Measurements from ENCODE around the gene SERPINA12. TPM values are rescaled to one million over a fixed set of nuclear protein-coding genes. Genes with fewer than 3 reads are reported as not detected.
A peak's percentile ranks its signal among the peaks of the same experiment; 100 is the strongest.
"Not testable (repeated sequence)": the region's sequence is repeated elsewhere in the genome, so short reads cannot be mapped to it uniquely, and the experiment has no call there.

The SERPINA12 gene
- total RNA-seq, 1 donor from 2014 or later: 0.35 TPM

GRCh38 chr14:94498215-94498614 is 11.1 kb downstream of the SERPINA12 start:
- no peak for DNase-seq (ENCODE audit: low spot score)
- ATAC-seq: no peak

GRCh38 chr14:94494085-94494484 is 15.2 kb downstream of the SERPINA12 start:
- DNase-seq (ENCODE audit: low spot score) (no peak), ATAC-seq (no peak)

- DNase-seq (ENCODE audit: low spot score) (no peak), ATAC-seq (no peak)
These were observed 17.8 kb downstream of the SERPINA12 start for GRCh38 chr14:94491511-94491910.

GRCh38 chr14:94489336-94489735 is 19.9 kb downstream of the SERPINA12 start:
- DNase-seq (ENCODE audit: low spot score) (no peak), ATAC-seq (no peak)

- ATAC-seq: no peak
- no peak for DNase-seq (ENCODE audit: low spot score)
These were observed 22.4 kb downstream of the SERPINA12 start for GRCh38 chr14:94486883-94487282.

GRCh38 chr14:94485944-94486841 is 23.1 kb downstream of the SERPINA12 start:
- ATAC-seq: peak; percentile 93
- DNase-seq (ENCODE audit: low spot score): peak; percentile 73

- ATAC-seq (no peak), DNase-seq (ENCODE audit: low spot score) (no peak)
These were observed 24.8 kb downstream of the SERPINA12 start for GRCh38 chr14:94484481-94484880.

GRCh38 chr14:94483729-94484275 is 25.5 kb downstream of the SERPINA12 start:
- DNase-seq (ENCODE audit: low spot score) (no peak), ATAC-seq (no peak)

GRCh38 chr14:94483071-94483451 is 26.2 kb downstream of the SERPINA12 start:
- DNase-seq (ENCODE audit: low spot score) (no peak), ATAC-seq (no peak)

GRCh38 chr14:94482132-94483070 is 26.9 kb downstream of the SERPINA12 start:
- ATAC-seq; DNase-seq (ENCODE audit: low spot score): not testable (repeated sequence)

GRCh38 chr14:94481468-94482131 is 27.7 kb downstream of the SERPINA12 start:
- ATAC-seq: peak; percentile 56
- peak; percentile 71 for DNase-seq (ENCODE audit: low spot score)

GRCh38 chr14:94480809-94481208 is 28.5 kb downstream of the SERPINA12 start:
- peak; percentile 40 for ATAC-seq

GRCh38 chr14:94478420-94478819 is 30.8 kb downstream of the SERPINA12 start:
- DNase-seq (ENCODE audit: low spot score) (no peak), ATAC-seq (no peak)

More at GRCh38 chr14:94480809-94481208, 28.5 kb downstream of the SERPINA12 start:
- no peak for DNase-seq (ENCODE audit: low spot score)

GRCh38 chr14:94476023-94476422 is 33.2 kb downstream of the SERPINA12 start, which contains the start of gene SERPINA9:
TSS of gene SERPINA9 (minus strand) at chr14:94476197. CDS start at chr14:94469840, 6,357 bp downstream.
- DNase-seq (ENCODE audit: low spot score) (no peak), ATAC-seq (no peak)

GRCh38 chr14:94474581-94475031 is 34.7 kb downstream of the SERPINA12 start:
- DNase-seq (ENCODE audit: low spot score): no peak
- no peak for ATAC-seq

GRCh38 chr14:94473666-94474410 is 35.4 kb downstream of the SERPINA12 start:
- DNase-seq (ENCODE audit: low spot score) (no peak), ATAC-seq (peak; percentile 71)

- no peak for DNase-seq (ENCODE audit: low spot score)
These were observed 36.4 kb downstream of the SERPINA12 start for GRCh38 chr14:94472842-94473241.

GRCh38 chr14:94471045-94471444 is 38.2 kb downstream of the SERPINA12 start:
- DNase-seq (ENCODE audit: low spot score): peak; percentile 14
- ATAC-seq: peak; percentile 55

More at GRCh38 chr14:94472842-94473241, 36.4 kb downstream of the SERPINA12 start:
- ATAC-seq: no peak

- no peak for ATAC-seq
- no peak for DNase-seq (ENCODE audit: low spot score)
These were observed 39.0 kb downstream of the SERPINA12 start for GRCh38 chr14:94470311-94470710.

- ATAC-seq: no peak
- DNase-seq (ENCODE audit: low spot score): no peak
These were observed 40.0 kb downstream of the SERPINA12 start for GRCh38 chr14:94469261-94469660.

Data from left lobe of liver (tissue), 2 donors.